ENCODE results near the gene CALN1.

Gene CALN1

DNA sequence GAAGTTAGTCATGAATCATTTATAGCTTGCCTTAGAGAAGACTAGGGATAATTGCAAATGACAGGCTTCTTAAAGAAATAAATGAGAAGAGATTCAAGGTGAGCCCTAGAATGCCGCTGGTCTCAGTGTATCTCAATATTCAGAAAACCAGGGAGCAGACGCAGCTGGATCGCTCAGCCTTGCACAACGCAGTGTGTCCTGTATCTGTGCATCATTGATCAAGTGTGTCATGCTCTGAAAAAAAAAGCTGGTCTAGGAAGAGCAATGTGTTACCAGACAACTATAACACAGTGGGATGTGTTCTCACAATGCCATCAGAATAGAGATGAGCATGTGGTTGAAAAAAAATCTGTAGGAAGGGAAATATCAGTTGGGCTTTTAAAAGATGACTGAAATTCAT, 230.1 kb downstream of the CALN1 start:
- peaks cover 0 to 7% (median 0%) of the 10 kb centered on the region in 11 experiments; a peak in 2 of 22 replicates for H3K9me3 ChIP-seq (replicated peaks in 1 of 11)
- peak overlapping the region in 7 of 11 experiments; percentile 30 to 80 (median 72); a peak in 13 of 22 replicates for H3K27ac ChIP-seq
- no peaks in the 10 kb centered on the region for H4K20me1 ChIP-seq
- peak overlapping the region; percentile 43 to 84 (median 71) for H3K4me2 ChIP-seq
- peak overlapping the region in 2 of 10 experiments; percentile 24 to 26; a peak in 2 of 20 replicates for H3K4me3 ChIP-seq
- H3K36me3 ChIP-seq, result no peaks in the 10 kb centered on the region
- H3K9ac ChIP-seq, result peak overlapping the region in 4 of 11 experiments; percentile 43 to 60 (median 48); a peak in 9 of 22 replicates
- H3K4me1 ChIP-seq, result peaks cover 6 to 31% (median 25%) of the 10 kb centered on the region in 10 experiments; a peak in 17 of 20 replicates
- peak in 4 of 11 experiments; percentile 34 to 84 (median 82); a peak in 5 of 22 replicates for TF ChIP-seq Cebpa-rat (IDR thresholded peaks at IDR 0.05)
- no peaks in the 10 kb centered on the region for H3K27me3 ChIP-seq

DNA sequence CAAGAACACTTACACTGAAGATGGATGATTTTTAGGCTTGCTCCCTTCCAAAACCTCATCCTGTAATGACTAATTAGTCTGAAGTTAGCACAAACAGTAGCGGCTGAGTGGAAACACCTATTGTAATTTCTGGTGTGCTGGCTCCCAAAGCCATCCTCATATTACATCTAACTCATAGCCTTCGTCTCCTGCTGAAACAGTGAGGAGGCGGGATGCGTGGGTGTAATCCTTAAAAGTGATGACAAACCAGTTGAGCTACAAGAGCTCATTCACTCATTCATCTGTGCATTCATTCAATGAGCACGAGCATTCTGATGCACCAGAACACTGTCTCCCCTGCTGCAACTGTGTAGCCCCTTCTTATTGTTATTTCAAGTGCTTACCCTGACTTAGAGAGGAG, 235.3 kb downstream of the CALN1 start:
- H3K4me2 ChIP-seq, result no peak overlapping the region
- no peaks in the 10 kb centered on the region for H3K27me3 ChIP-seq
- no peaks in the 10 kb centered on the region for H3K36me3 ChIP-seq
- peaks cover 23 to 31% (median 26%) of the 10 kb centered on the region in 11 experiments for H3K9me3 ChIP-seq (replicated peaks in 1 of 11)
- H3K4me3 ChIP-seq, result no peak overlapping the region
- peaks cover 6 to 12% (median 7%) of the 10 kb centered on the region in 10 experiments; a peak in 17 of 20 replicates for H3K4me1 ChIP-seq
- no peak overlapping the region for H3K9ac ChIP-seq
- no peak for TF ChIP-seq Cebpa-rat (IDR thresholded peaks at IDR 0.05)
- H3K27ac ChIP-seq, result no peak overlapping the region
- H4K20me1 ChIP-seq, result no peaks in the 10 kb centered on the region

DNA sequence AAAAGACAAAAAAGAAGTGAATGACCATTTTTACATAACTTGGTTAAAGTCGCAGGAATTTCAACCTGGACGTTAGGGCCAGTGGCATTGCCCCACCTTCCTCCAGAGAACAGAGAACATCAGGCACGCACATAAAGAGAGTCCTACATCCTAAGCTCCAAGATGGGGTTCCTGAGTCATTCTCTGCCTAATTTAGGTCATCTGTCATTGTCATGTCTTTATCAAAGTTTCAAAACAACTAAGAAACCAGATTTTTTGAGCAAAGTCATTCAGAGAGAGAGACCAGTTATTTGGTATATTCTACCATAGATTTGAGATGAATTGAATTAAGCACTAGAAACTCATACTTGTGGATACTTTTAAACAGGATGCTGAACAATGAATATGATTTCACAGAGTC, 241.7 kb downstream of the CALN1 start:
- TF ChIP-seq Cebpa-rat (IDR thresholded peaks at IDR 0.05), result no peak
- Histone ChIP-seq H3K4me1 (no peaks in the 10 kb centered on the region), H3K4me2 (no peak overlapping the region), H4K20me1 (no peaks in the 10 kb centered on the region), H3K36me3 (no peaks in the 10 kb centered on the region), H3K4me3 (no peak overlapping the region), H3K9me3 (replicated peaks in 1 of 11) (peaks cover 25 to 40% (median 31%) of the 10 kb centered on the region in 11 experiments), H3K27ac (no peak overlapping the region), H3K27me3 (no peaks in the 10 kb centered on the region), H3K9ac (no peak overlapping the region)

DNA sequence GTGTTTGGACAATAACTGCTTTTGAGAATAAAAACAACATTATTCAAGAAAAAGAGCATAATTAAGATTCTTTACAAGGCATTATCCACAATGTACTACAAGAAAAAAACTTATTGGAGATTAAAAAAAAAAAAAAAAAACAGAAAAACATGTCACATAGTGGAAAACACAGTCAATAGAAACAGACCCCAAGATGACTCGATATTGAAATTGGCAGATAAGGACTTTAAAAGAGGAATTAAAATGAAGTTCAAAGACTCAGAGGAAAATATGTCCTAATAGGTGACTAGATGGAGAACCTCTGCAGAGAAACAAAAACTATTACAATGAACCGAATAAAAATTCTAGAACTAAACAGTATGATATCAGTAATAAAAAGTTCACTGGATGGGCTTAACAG, 248.9 kb downstream of the CALN1 start:
- H3K4me2 ChIP-seq, result no peak overlapping the region
- H3K9ac ChIP-seq, result no peak overlapping the region
- no peaks in the 10 kb centered on the region; a peak in 1 of 22 replicates for H3K36me3 ChIP-seq
- H3K27ac ChIP-seq, result no peak overlapping the region
- peaks cover 39 to 53% (median 48%) of the 10 kb centered on the region in 11 experiments for H3K9me3 ChIP-seq (replicated peaks in 1 of 11)
- H3K4me3 ChIP-seq, result no peak overlapping the region
- no peaks in the 10 kb centered on the region for H3K27me3 ChIP-seq
- TF ChIP-seq Cebpa-rat (IDR thresholded peaks at IDR 0.05), result no peak
- no peaks in the 10 kb centered on the region for H4K20me1 ChIP-seq
- H3K4me1 ChIP-seq, result peaks cover 0 to 10% (median 6%) of the 10 kb centered on the region in 10 experiments; a peak in 10 of 20 replicates

DNA sequence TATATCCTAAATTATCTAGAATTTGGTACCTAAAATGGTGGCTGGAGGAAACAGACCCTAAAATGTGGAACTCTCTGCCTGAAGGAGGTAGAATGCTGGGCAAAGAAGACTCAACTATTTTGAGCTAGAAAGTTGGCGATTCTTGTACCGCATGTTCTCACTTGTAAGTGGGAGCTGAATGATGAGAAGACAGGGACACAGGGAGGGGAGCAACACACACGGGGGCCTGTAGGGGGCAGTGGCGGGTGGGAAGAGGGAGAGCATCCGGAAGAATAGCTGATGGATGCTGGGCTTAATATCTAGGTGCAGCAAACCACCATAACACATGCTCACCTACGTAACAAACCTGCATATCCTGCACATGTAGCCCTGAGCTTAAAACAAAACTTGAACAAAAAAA, 250.6 kb downstream of the CALN1 start:
- H4K20me1 ChIP-seq, result no peaks in the 10 kb centered on the region
- H3K4me2 ChIP-seq, result no peak overlapping the region
- no peak overlapping the region for H3K9ac ChIP-seq
- no peak overlapping the region for H3K27ac ChIP-seq
- no peak overlapping the region for H3K4me3 ChIP-seq
- peaks cover 39 to 53% (median 48%) of the 10 kb centered on the region in 11 experiments for H3K9me3 ChIP-seq (replicated peaks in 1 of 11)
- TF ChIP-seq Cebpa-rat (IDR thresholded peaks at IDR 0.05), result no peak
- peaks cover 0 to 12% (median 6%) of the 10 kb centered on the region in 10 experiments; a peak in 10 of 20 replicates for H3K4me1 ChIP-seq
- no peaks in the 10 kb centered on the region for H3K27me3 ChIP-seq
- no peaks in the 10 kb centered on the region; a peak in 1 of 22 replicates for H3K36me3 ChIP-seq

DNA sequence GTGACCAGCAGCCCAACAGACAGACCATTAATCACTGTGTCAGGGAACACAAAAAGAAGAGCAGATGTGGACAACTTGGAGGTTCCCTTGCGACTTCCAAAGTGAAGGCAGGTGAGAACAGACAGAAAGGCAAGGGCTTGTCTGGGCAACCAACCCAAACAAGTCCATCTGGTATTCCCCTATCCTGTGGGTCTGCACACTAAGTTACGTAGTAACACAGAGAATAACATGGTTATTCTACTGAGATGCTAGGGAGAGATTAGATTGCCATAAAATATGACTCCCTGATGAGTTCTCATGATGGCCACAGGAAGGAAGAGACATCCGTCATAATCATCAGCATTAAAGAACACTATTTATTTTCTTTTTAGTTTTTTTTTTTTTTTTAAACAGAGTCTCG, 252.2 kb downstream of the CALN1 start:
- Histone ChIP-seq H3K27ac (no peak overlapping the region), H3K36me3 (no peaks in the 10 kb centered on the region; a peak in 1 of 22 replicates), H3K4me3 (no peak overlapping the region), H3K9ac (no peak overlapping the region), H3K4me2 (peak overlapping the region in 5 of 11 experiments; percentile 13 to 50 (median 27); a peak in 7 of 22 replicates), H3K9me3 (replicated peaks in 1 of 11) (peaks cover 39 to 56% (median 44%) of the 10 kb centered on the region in 11 experiments), H4K20me1 (no peaks in the 10 kb centered on the region), H3K27me3 (no peaks in the 10 kb centered on the region), H3K4me1 (peaks cover 0 to 17% (median 6%) of the 10 kb centered on the region in 10 experiments; a peak in 10 of 20 replicates)
- no peak for TF ChIP-seq Cebpa-rat (IDR thresholded peaks at IDR 0.05)

DNA sequence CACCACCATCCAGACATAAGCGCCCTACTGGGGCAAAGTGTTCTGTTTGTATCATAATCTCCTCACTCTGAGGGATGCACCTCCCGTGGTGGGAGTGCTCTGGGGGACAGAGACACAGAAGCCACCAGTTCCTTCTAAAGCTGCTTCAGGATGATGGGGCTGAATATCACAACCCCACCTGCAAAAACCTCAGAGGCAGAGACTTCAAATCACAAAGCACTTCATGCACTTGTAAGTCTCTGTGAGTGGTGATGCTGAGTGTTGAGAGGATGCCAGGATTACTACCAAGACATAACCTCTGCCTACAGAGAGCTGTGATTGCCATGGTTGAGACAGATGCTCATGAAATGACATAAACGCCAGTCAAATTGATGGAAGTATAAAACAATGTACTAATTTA, 255.5 kb downstream of the CALN1 start:
- H3K27me3 ChIP-seq, result no peaks in the 10 kb centered on the region
- no peaks in the 10 kb centered on the region for H4K20me1 ChIP-seq
- H3K9ac ChIP-seq, result no peak overlapping the region
- H3K4me3 ChIP-seq, result no peak overlapping the region
- H3K4me2 ChIP-seq, result peak overlapping the region in 3 of 11 experiments; percentile 10 to 36 (median 16); a peak in 3 of 22 replicates
- H3K9me3 ChIP-seq (replicated peaks in 1 of 11), result peaks cover 7 to 35% (median 16%) of the 10 kb centered on the region in 11 experiments; a peak in 18 of 22 replicates
- TF ChIP-seq Cebpa-rat (IDR thresholded peaks at IDR 0.05), result no peak
- H3K27ac ChIP-seq, result no peak overlapping the region
- H3K36me3 ChIP-seq, result no peaks in the 10 kb centered on the region
- H3K4me1 ChIP-seq, result peaks cover 16 to 43% (median 30%) of the 10 kb centered on the region in 10 experiments

DNA sequence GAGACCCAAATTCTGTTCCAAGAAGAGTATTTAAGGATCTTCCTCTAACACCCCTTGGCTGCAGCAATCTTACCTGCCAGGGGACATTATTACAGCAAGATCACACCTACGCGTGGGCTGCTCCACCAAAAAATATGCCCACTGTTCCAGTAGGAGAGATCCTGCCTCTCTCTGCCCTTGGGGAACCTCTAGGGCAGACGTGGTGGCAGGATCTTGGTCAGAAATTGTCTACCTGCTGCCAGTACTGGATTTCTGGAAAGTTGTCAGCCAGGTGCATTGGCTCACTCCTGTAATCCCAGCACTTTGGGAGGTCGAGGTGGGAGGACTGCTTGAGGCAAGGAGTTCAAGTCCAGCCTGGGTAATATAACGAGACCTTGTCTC, 259.0 kb downstream of the CALN1 start:
- Histone ChIP-seq H3K27me3 (no peaks in the 10 kb centered on the region), H4K20me1 (no peaks in the 10 kb centered on the region), H3K4me2 (peak overlapping the region; percentile 53 to 88 (median 76)), H3K4me1 (peaks cover 16 to 59% (median 45%) of the 10 kb centered on the region in 10 experiments), H3K4me3 (no peak overlapping the region), H3K9me3 (replicated peaks in 1 of 11) (peaks cover 0 to 33% (median 5%) of the 10 kb centered on the region in 11 experiments; a peak in 8 of 22 replicates), H3K27ac (peak overlapping the region in 9 of 11 experiments; percentile 30 to 83 (median 71); a peak in 17 of 22 replicates), H3K36me3 (no peaks in the 10 kb centered on the region), H3K9ac (peak overlapping the region in 5 of 11 experiments; percentile 60 to 69 (median 63); a peak in 6 of 22 replicates)
- TF ChIP-seq Cebpa-rat (IDR thresholded peaks at IDR 0.05), result no peak

DNA sequence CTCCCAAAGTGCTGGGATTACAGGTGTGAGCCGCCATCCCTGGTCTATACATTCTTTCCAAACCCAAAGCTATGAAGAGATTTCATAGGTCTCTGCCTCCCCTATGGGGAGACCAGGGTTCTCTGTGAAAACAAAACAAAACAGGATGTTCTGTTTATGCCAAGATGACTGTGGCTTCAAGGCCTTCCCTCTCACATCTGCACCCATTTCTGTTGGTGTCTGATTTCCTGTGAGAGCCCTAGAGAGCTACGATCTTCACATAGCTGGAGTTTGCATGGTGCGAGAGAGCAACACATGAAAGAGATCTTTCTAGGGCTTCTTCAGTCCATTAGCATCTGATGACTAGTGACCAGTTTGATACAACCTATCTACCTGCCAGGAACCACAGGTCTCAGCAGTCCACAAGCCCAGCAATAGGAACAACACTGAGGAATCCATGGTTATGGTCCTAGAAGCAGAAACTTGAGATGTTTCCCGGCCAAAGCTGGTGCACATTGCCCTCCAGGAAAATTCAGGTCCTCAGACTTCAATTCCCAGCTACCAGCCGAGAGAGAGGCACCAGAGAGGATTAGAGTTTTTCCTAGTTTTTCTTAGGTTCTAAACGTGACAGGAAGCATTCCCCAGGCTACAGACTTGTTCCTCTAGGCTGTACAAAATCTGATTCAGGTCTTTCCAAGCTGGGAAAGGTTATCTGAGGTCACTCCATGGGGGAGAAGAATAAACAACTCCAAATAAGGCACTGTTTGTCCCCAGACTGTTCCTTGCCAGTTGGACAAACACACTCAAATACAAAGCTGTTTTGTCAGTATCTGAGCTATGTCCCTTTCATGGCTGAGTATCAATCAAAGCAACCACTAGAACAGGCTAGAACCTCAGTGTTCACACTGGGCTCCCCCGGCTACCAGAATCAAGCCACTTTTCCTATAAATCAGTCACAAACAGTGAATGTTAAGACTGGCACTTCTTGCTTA, 259.7 kb downstream of the CALN1 start:
- Histone ChIP-seq H3K27ac (peak overlapping the region in 10 of 11 experiments; percentile 19 to 83 (median 70); a peak in 18 of 22 replicates), H3K27me3 (no peaks in the 10 kb centered on the region), H3K9ac (peak overlapping the region in 6 of 11 experiments; percentile 27 to 69 (median 62); a peak in 12 of 22 replicates), H3K4me3 (peak overlapping the region in 1 of 10 experiments; percentile 9; a peak in 1 of 20 replicates), H3K4me2 (peak overlapping the region; percentile 53 to 88 (median 76)), H3K36me3 (no peaks in the 10 kb centered on the region), H3K9me3 (replicated peaks in 1 of 11) (peaks cover 0 to 33% (median 6%) of the 10 kb centered on the region in 11 experiments; a peak in 8 of 22 replicates), H4K20me1 (no peaks in the 10 kb centered on the region), H3K4me1 (peaks cover 16 to 59% (median 45%) of the 10 kb centered on the region in 10 experiments)
- TF ChIP-seq Cebpa-rat (IDR thresholded peaks at IDR 0.05), result no peak
